Measurements from ENCODE around the gene SLC19A3. TPM values are rescaled to one million over a fixed set of nuclear protein-coding genes. Genes with fewer than 3 reads are reported as not detected.

SLC19A3 gene
- total RNA-seq, 4 donors from 2014 or later = 0.79 to 2.6 (median 0.86) TPM

GRCh38 chr2:227665189-227665940 is 52.5 kb downstream of the SLC19A3 start:
- intact Hi-C loops (cut with DNase I) = no loop called here
- no peaks in the 10 kb centered on the region for H3K9me3 ChIP-seq
- TF ChIP-seq, protein P1, sequence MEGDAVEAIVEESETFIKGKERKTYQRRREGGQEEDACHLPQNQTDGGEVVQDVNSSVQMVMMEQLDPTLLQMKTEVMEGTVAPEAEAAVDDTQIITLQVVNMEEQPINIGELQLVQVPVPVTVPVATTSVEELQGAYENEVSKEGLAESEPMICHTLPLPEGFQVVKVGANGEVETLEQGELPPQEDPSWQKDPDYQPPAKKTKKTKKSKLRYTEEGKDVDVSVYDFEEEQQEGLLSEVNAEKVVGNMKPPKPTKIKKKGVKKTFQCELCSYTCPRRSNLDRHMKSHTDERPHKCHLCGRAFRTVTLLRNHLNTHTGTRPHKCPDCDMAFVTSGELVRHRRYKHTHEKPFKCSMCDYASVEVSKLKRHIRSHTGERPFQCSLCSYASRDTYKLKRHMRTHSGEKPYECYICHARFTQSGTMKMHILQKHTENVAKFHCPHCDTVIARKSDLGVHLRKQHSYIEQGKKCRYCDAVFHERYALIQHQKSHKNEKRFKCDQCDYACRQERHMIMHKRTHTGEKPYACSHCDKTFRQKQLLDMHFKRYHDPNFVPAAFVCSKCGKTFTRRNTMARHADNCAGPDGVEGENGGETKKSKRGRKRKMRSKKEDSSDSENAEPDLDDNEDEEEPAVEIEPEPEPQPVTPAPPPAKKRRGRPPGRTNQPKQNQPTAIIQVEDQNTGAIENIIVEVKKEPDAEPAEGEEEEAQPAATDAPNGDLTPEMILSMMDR (IDR thresholded peaks at IDR 0.05) = no peak
- TF ChIP-seq POLR2A (IDR thresholded peaks at IDR 0.05) = no peak
- 87 to 89% methylated on average over 6 of the region's 6 CpGs for WGBS, 2 donors
- no peaks in the 10 kb centered on the region for H3K4me1 ChIP-seq
- H3K27me3 ChIP-seq = no peaks in the 10 kb centered on the region
- no peak overlapping the region for H3K27ac ChIP-seq
- H3K36me3 ChIP-seq = no peaks in the 10 kb centered on the region
- no peak overlapping the region for H3K4me3 ChIP-seq (replicated peaks in 1 of 3)
- no peak for DNase-seq

DNA sequence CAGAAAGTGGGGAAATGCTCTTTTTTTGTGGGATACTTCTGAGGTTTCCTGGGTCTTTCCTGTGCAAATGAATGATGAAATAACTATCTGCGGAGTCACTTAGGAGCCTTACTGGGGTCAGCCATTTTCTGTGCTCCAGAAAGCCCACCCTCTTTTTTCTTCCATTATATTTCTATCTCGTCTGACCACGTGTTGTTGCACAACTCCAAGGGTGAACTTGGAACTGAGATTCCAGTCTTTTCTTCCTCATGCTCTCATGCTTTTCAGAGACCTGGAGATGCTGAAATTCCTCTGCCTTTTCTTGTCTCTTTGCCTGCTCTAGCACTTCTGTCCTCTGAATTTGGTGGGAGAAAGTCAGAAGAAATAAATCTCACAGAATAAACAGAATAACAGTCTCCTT is 56.0 kb downstream of the SLC19A3 start:
- Histone ChIP-seq H3K9me3 (no peaks in the 10 kb centered on the region), H3K27me3 (no peaks in the 10 kb centered on the region), H3K36me3 (no peaks in the 10 kb centered on the region), H3K27ac (no peak overlapping the region), H3K4me1 (no peaks in the 10 kb centered on the region), H3K4me3 (replicated peaks in 1 of 3) (no peak overlapping the region)
- 66 to 69% methylated on average over 3 of the region's 3 CpGs for WGBS, 2 donors
- TF ChIP-seq, protein P1 (IDR thresholded peaks at IDR 0.05) = no peak
- no peak for TF ChIP-seq POLR2A (IDR thresholded peaks at IDR 0.05)
- no peak for DNase-seq
- intact Hi-C loops (cut with DNase I) = no loop called here

- Histone ChIP-seq H3K36me3 (no peaks in the 10 kb centered on the region), H3K27ac (no peak overlapping the region), H3K27me3 (no peaks in the 10 kb centered on the region), H3K9me3 (no peaks in the 10 kb centered on the region), H3K4me3 (replicated peaks in 1 of 3) (no peak overlapping the region), H3K4me1 (no peaks in the 10 kb centered on the region)
- intact Hi-C loops (cut with DNase I) = no loop called here
- no peak for DNase-seq
- no peak for TF ChIP-seq POLR2A (IDR thresholded peaks at IDR 0.05)
- TF ChIP-seq, protein P1 (IDR thresholded peaks at IDR 0.05) = no peak
- WGBS, 2 donors = 41 to 43% methylated on average over 7 of the region's 7 CpGs
Measured at GRCh38 chr2:227661025-227661649, 56.7 kb downstream of the SLC19A3 start.

- no peaks in the 10 kb centered on the region for H3K9me3 ChIP-seq
- intact Hi-C loops (cut with DNase I) = loop anchor here (5.0 to 10.0 kb wide), 2 partner anchors 110 to 227 kb away; no protein-coding TSS in a partner anchor
- WGBS, 2 donors = 68 to 73% methylated on average over 8 of the region's 8 CpGs
- H3K4me1 ChIP-seq = no peaks in the 10 kb centered on the region
- no peak overlapping the region for H3K4me3 ChIP-seq (replicated peaks in 1 of 3)
- H3K36me3 ChIP-seq = no peaks in the 10 kb centered on the region
- H3K27me3 ChIP-seq = no peaks in the 10 kb centered on the region
- no peak for DNase-seq
- TF ChIP-seq, protein P1 (IDR thresholded peaks at IDR 0.05) = no peak
- TF ChIP-seq POLR2A (IDR thresholded peaks at IDR 0.05) = no peak
- H3K27ac ChIP-seq = no peak overlapping the region
Measured at GRCh38 chr2:227657199-227657845, 60.5 kb downstream of the SLC19A3 start.
